ENCODE results near the gene DCUN1D2.
"Not testable (repeated sequence)": the region's sequence is repeated elsewhere in the genome, so short reads cannot be mapped to it uniquely, and the experiment has no call there.

DCUN1D2 gene

DNA sequence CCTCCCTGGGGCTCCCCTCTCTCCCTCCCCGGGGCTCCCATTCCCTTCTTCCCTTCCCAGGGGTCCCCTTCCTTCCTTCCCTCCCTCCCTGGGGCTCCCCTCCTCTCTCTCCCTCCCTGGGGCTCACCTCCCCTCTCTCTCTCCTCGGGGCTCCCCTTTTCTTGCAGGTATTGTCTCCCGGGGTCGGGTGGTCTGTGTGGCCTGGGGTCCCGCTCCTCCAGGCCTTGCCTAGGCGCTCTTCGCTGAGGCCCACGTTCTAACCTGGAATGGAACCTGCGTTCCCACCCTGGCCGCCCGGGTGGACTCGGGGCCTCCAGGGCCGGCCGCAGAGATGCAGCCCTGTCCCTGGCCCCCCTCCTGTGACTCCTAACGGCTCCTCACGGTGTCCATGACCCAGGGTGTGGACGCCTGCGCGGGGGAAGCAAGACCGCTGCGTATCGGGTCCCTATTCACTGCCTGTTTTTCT, 940 bp upstream of the DCUN1D2 start:
- no peak for DNase-seq (ENCODE audit: low read depth, low spot score)

DNA sequence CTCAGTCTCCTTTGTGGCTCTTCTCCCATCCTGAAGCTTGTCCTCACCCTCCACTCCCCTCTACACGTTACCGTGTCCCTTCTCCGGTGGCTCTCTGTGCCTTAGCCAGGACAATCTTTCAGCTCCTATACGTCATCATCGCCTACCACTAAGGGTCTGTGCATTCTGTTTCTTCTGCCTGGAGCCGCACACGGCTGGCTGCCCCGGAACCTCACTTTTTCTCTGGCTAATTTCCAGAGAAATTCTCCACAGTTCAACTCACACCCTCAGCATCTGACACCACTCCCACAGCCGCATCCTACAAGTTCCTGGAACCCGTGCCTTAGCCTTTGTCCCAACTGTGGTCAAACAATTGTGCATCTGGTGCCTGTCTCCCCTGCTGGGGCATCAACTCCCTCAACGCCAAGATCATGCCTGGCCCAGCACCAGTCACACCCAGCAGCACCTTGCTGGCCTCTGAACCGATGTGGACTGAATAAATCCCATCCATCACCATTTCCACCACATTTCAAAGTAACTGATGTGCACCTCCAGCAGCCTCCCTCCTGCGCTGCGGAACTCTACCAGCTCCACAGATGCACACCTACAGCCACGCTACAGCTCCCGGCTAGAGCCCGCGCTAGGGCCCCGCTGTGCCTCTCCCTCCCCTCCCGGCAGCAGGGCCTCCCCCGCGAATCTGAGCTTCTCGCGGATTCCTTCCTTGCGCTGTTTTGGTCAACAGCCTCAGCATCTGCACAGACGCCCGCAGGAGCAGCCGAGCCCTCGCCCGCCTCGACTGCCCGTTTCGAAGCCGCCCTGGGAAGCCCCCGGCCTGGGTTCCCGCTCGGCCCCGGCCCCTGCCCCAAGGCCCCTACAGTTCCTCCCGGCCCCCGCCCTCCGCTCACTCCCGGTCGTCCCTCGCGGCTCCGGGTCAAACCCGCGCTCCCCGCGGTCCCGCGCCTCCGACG, 689 bp downstream of the DCUN1D2 start:
- DNase-seq (ENCODE audit: low read depth, low spot score) = no peak

- DNase-seq (ENCODE audit: low read depth, low spot score) = no peak
These were observed 1.4 kb downstream of the DCUN1D2 start for GRCh38 chr13:113489171-113489548.

DNA sequence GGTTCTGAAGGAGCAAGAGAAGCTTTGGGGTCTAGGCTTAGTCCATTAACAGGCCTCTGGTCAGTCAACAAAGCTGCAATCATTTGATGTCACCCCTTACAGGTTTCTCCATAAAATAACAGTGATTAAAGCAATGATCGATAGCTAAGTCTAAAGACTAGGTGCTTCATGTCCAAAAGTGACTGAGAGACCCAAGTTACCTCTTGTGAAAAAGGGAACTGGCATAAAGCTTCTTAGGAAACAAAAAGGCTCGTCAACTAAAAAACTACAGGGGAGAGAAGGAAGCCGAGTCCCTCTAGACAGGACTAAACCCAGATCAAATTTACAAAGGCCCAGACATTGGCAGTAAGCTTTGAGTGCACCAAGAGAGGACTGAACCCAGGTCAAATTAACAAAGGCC, 2.2 kb downstream of the DCUN1D2 start:
- no peak for DNase-seq (ENCODE audit: low read depth, low spot score)

- no peak for DNase-seq (ENCODE audit: low read depth, low spot score)
These were observed 3.8 kb downstream of the DCUN1D2 start for GRCh38 chr13:113486698-113487097.

- no peak for DNase-seq (ENCODE audit: low read depth, low spot score)
These were observed 5.0 kb downstream of the DCUN1D2 start for GRCh38 chr13:113485545-113485944.

DNA sequence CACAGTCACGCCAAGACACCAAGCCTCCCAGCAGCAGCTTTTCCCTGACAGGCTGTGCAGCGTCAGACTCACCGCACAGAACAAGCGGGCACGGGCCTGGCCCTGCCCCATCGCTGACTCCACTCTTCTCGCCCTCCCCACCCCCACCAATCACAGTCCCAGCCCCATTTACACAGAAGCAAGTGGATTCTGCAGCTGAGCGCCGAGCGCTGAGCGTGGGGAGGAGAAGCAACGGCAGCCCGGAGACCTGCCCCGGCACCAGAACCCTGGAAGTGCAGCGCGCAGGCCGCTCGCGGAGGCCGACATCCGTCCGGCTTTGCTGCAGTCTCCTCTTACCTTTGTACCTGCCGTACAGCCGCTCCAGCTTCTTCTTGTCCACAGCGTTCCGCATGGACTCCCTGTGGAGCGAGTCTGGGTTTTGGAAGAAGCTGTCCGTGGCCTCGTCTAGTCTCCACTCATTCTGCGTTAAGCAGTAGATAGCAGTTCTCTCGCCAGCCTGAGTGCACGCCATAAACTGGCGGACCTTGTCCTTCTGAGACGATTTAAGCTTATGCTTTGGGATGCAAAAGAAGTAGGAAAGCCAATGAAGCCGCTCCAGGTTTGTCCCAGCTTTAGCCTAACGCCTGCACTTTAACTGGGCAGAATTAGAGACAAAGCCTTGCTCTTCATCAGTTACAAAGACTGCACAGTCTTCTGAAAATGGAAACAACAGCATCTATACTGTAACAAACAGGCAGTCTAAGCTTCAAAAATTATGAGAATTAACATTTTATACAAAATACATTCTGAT, 6.8 kb downstream of the DCUN1D2 start:
- no peak for DNase-seq (ENCODE audit: low read depth, low spot score)

GRCh38 chr13:113483081-113483480, 7.4 kb downstream of the DCUN1D2 start:
- no peak for DNase-seq (ENCODE audit: low read depth, low spot score)

DNA sequence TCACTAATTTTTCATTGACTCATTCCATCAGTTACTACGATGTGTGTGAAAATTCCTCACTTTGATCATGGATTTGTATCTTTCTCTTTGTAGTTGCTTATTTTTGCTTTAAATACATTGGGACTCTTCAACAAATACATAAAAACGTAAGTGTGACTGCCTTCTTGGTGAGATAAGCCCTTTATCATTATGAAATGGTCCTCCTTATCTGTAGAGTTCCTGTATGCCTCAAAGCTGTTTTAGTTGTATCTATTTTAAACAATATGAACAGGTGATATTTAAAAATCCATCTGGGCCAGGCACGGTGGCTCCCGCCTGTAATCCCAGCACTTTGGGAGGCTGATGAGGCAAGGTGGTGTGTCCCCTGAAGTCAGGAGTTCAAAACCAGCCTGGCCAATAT, 11.3 kb downstream of the DCUN1D2 start:
- no peak for DNase-seq (ENCODE audit: low read depth, low spot score)

DNA sequence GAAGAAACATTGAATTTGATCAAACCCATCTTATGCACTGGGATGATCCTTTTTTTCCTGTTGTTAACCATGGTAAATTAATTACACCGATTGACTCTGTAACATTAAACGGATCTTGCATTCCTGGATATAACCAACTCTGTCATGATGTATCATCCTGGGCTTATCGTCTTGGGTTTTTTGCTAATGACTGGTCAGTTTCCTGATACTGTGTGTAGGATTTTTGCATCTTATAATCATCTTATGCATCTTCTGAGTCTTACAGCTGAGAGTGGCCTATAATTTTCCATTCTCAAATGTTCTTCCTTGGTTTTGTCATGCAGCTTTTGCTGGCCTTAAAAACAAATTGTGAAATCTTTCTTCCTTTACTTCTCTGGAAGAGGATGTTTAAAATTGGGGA, 12.8 kb downstream of the DCUN1D2 start:
- no peak for DNase-seq (ENCODE audit: low read depth, low spot score)

DNA sequence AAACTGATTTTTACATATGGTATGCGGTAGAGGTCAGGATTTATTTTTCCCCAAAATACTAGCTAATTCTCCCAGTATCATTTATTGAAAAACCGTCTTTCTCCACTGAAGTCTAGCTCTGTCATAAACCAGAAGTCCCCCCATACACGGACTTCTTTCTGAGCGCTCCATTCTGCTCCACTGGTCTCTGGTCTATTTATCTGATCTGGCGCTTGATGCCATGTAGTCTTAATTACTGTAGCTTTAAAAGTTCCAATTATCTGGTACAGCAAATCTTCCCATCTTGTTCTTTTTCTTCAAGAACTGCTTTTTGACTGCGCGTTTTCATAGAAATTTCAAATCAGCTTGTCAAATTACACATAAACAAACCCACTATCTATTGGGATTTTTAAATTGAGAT, 13.7 kb downstream of the DCUN1D2 start:
- DNase-seq (ENCODE audit: low read depth, low spot score) = no peak

DNA sequence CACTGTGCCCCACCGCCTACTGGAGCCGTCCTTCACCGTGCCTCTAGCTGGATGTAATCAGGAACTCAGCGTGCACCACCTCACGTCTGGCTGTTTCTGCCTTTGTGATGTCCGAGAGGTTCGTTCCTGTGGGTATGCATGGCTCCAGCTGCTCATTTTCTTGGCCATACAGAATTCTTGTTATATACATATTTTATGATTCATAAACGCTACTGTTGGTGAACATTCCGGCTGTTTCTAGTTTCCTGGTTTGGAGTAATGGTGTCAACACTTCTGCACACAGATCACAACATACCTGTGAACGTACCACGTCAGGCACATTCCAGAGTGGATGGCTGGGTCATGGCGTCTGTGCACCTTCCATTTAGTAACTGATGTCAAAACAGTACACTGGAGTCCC, 14.6 kb downstream of the DCUN1D2 start:
- no peak for DNase-seq (ENCODE audit: low read depth, low spot score)

- no peak for DNase-seq (ENCODE audit: low read depth, low spot score)
These were observed 15.2 kb downstream of the DCUN1D2 start for GRCh38 chr13:113475280-113475679.

DNA sequence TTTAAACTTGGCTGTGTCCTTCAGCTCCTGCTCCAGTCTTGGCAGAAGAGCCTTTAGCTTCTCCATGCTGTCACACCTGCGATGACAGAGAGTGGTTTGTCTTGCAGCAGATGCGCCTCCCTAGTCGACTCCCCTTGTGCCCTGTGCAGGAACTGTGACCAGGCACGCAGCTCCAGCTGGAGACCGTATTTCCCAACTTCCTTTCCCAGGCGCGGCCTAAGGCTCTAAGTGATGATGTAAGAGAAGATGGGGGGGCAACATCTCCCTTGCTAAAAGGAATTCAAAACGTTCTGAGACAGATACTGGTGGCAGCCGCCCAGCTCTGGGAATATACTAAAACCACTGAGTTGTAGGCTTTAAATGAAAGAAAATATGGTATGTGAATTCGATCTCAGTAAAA, 16.3 kb downstream of the DCUN1D2 start:
- DNase-seq (ENCODE audit: low read depth, low spot score) = no peak

DNA sequence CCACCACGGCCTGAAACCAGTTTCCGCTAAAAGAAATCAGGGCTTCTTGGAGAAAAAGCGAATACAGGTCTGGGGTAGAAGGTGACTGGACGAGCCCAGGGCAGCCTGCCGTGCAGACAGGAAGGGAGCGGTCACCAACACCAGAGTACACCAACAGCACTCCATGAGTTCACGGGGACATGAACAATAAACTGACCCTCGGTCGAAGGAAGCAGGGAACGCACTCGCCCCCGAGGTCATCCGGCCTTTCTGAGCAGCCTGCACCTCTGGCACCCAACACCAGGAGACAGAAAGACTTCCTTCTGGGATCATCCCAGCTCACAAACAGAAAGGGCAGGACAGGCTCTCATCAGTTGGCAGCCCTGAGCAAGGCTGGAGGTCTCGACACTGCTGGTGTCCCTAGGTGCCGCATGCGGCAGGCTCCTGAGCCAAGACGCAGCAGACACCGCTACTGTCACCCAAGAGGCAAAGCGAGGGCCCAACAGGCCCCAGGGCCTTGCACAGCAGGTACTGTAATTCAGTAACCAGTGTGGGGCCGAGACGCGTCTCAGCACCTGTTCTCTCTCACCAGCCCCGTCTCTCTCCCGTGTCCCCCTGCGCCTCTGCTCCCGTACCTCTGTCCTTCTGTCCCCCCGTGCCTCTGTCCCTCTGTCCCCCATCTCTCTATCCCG, 18.0 kb downstream of the DCUN1D2 start:
- no peak for DNase-seq (ENCODE audit: low read depth, low spot score)

- DNase-seq (ENCODE audit: low read depth, low spot score) = no peak
These were observed 18.7 kb downstream of the DCUN1D2 start for GRCh38 chr13:113471844-113472243.

DNA sequence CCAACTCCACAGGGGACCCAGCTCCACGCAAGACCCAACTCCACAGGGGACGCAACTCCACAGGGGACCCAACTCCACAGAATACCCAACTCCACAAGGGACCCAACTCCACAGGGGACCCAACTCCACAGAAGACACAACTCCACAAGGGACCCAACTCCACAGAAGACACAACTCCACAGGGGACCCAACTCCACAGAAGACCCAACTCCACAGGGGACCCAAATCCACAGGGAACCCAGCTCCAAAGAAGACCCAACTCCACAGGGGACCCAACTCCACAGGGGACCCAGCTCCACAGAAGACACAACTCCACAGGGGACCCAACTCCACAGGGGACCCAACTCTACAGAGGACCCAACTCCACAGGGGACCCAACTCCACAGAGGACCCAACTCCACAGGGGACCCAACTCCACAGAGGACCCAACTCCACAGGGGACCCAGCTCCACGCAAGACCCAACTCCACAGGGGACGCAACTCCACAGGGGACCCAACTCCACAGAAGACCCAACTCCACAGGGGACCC, 19.8 kb downstream of the DCUN1D2 start:
- DNase-seq (ENCODE audit: low read depth, low spot score) = not testable (repeated sequence)

- DNase-seq (ENCODE audit: low read depth, low spot score) = no peak
These were observed 20.4 kb downstream of the DCUN1D2 start for GRCh38 chr13:113470073-113470472.

- DNase-seq (ENCODE audit: low read depth, low spot score) = no peak
These were observed 20.9 kb downstream of the DCUN1D2 start for GRCh38 chr13:113469582-113469981.

- no peak for DNase-seq (ENCODE audit: low read depth, low spot score)
These were observed 21.9 kb downstream of the DCUN1D2 start for GRCh38 chr13:113468472-113469201.

DNA sequence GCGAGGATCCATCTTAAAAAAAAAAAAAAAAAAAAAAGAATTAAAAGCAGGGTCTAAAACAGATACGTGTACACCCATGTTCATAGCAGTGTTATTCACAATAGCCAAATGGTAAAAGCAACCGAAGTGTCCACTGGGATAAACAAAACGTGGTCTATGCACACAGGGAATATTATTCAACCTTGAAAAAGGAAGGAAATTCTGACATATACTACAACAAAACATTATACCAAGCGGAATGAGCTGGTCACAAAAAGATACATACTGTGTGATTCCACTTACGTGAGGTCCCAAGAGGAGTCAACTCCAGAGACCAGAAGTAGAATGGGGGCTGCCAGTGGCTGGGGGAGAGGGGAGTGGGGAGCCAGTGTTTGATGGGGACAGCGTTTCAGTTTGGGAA, 22.5 kb downstream of the DCUN1D2 start:
- no peak for DNase-seq (ENCODE audit: low read depth, low spot score)
